ENCODE data around the gene PHLDB3.

The PHLDB3 gene

DNA sequence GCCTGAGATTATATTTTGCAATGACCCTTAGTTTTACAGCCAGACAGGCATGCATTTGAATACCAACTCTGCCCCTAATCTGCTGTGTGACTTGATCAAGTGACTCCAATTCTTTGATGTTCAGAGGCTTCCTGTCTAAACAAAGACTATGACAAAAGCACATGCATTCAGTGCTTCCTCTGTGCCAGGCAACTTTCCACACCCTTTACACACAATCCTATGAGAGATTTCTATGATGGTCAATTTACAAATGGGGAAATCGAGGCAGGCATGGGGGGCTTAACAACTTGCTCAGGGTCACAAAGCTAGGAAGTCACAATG, 35.4 kb downstream of the PHLDB3 start:
- no peak overlapping the region for H3K4me3 ChIP-seq (replicated peaks; ENCODE audit: low read depth, low read length)
- no peak for DNase-seq (ENCODE audit: extremely low read depth, insufficient read length)
- H3K36me3 ChIP-seq (ENCODE audit: control insufficient read depth, insufficient read depth, low read length): no peaks in the 10 kb centered on the region
- TF ChIP-seq, protein P1, sequence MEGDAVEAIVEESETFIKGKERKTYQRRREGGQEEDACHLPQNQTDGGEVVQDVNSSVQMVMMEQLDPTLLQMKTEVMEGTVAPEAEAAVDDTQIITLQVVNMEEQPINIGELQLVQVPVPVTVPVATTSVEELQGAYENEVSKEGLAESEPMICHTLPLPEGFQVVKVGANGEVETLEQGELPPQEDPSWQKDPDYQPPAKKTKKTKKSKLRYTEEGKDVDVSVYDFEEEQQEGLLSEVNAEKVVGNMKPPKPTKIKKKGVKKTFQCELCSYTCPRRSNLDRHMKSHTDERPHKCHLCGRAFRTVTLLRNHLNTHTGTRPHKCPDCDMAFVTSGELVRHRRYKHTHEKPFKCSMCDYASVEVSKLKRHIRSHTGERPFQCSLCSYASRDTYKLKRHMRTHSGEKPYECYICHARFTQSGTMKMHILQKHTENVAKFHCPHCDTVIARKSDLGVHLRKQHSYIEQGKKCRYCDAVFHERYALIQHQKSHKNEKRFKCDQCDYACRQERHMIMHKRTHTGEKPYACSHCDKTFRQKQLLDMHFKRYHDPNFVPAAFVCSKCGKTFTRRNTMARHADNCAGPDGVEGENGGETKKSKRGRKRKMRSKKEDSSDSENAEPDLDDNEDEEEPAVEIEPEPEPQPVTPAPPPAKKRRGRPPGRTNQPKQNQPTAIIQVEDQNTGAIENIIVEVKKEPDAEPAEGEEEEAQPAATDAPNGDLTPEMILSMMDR (IDR thresholded peaks at IDR 0.05; ENCODE audit: insufficient read depth, low read length, poor library complexity, severe bottlenecking): no peak
- H3K27me3 ChIP-seq (replicated peaks; ENCODE audit: control insufficient read depth, insufficient read depth, low read length): no peaks in the 10 kb centered on the region

DNA sequence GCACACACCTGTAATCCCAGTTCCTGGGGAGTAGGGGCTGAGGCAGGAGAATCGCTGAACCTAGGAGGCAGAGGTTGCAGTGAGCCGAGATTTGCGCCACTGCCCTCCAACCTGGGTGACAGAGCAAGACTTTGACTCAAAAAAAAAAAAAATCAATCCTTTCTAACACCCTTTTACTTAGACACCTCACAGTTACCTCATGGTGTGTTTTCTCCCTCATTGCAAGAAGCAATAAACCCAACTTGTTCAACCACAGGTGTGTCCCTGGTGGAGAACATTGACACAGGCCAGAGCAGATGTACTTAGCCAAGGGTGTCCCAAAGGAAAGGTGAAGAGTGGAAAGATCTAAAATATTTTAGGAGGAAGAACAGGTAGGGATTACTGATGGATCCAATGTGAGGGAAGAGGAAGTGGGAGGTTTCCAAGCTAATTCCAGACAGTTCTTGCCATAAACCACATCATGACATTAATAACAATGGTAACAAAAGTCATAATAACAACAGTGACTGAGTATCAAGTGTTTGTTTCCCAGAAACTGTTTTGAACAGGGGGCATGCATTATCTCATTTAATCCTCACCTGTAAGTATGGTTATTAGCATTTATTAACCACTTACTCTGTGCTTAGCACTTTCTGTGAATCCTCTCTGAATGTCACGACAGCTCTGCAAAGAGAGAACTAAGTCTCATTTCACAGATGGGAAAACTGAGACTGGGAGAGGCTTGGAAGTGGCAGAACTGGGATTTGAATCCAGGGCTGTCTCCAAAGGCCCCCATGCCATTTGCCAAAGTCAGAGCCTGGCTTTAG, 36.0 kb downstream of the PHLDB3 start:
- no peak for DNase-seq (ENCODE audit: extremely low read depth, insufficient read length)
- Histone ChIP-seq H3K27me3 (replicated peaks; ENCODE audit: control insufficient read depth, insufficient read depth, low read length) (no peaks in the 10 kb centered on the region), H3K36me3 (ENCODE audit: control insufficient read depth, insufficient read depth, low read length) (no peaks in the 10 kb centered on the region), H3K4me3 (replicated peaks; ENCODE audit: low read depth, low read length) (no peak overlapping the region)
- TF ChIP-seq, protein P1 (IDR thresholded peaks at IDR 0.05; ENCODE audit: insufficient read depth, low read length, poor library complexity, severe bottlenecking): no peak

GRCh38 chr19:43467730-43468129, 36.8 kb downstream of the PHLDB3 start:
- Histone ChIP-seq H3K27me3 (replicated peaks; ENCODE audit: control insufficient read depth, insufficient read depth, low read length) (no peaks in the 10 kb centered on the region; the same call in 1 of the 2 replicates), H3K36me3 (ENCODE audit: control insufficient read depth, insufficient read depth, low read length) (no peaks in the 10 kb centered on the region), H3K4me3 (replicated peaks; ENCODE audit: low read depth, low read length) (no peak overlapping the region)
- TF ChIP-seq, protein P1 (IDR thresholded peaks at IDR 0.05; ENCODE audit: insufficient read depth, low read length, poor library complexity, severe bottlenecking): no peak
- no peak for DNase-seq (ENCODE audit: extremely low read depth, insufficient read length)

- no peak overlapping the region for H3K4me3 ChIP-seq (replicated peaks; ENCODE audit: low read depth, low read length)
- TF ChIP-seq, protein P1 (IDR thresholded peaks at IDR 0.05; ENCODE audit: insufficient read depth, low read length, poor library complexity, severe bottlenecking): no peak
- no peak for DNase-seq (ENCODE audit: extremely low read depth, insufficient read length)
- H3K36me3 ChIP-seq (ENCODE audit: control insufficient read depth, insufficient read depth, low read length): no peaks in the 10 kb centered on the region
- H3K27me3 ChIP-seq (replicated peaks; ENCODE audit: control insufficient read depth, insufficient read depth, low read length): no peaks in the 10 kb centered on the region; the same call in 1 of the 2 replicates
Observed at GRCh38 chr19:43467276-43467675, 37.3 kb downstream of the PHLDB3 start.

GRCh38 chr19:43466793-43467192, 37.8 kb downstream of the PHLDB3 start:
- TF ChIP-seq, protein P1 (IDR thresholded peaks at IDR 0.05; ENCODE audit: insufficient read depth, low read length, poor library complexity, severe bottlenecking): no peak
- no peaks in the 10 kb centered on the region for H3K36me3 ChIP-seq (ENCODE audit: control insufficient read depth, insufficient read depth, low read length)
- no peaks in the 10 kb centered on the region; the same call in 1 of the 2 replicates for H3K27me3 ChIP-seq (replicated peaks; ENCODE audit: control insufficient read depth, insufficient read depth, low read length)
- no peak for DNase-seq (ENCODE audit: extremely low read depth, insufficient read length)
- no peak overlapping the region for H3K4me3 ChIP-seq (replicated peaks; ENCODE audit: low read depth, low read length)
